ENCODE results near the gene JAKMIP2. TPM values are rescaled to one million over a fixed set of nuclear protein-coding genes. Genes with fewer than 3 reads are reported as not detected.
"Not testable (repeated sequence)": the region's sequence is repeated elsewhere in the genome, so short reads cannot be mapped to it uniquely, and the experiment has no call there.

JAKMIP2 gene
- polyA plus RNA-seq, 2 donors: 0.10 to 0.20 TPM

GRCh38 chr5:147740864-147741263 is 41.7 kb downstream of the JAKMIP2 start:
- no peaks in the 10 kb centered on the region for H3K36me3 ChIP-seq (ENCODE audit: control insufficient read depth in 2 of 2, insufficient read depth in 2 of 2, low read length in 1 of 2)
- H3K4me3 ChIP-seq (ENCODE audit: low read depth in 1 of 2, low read length in 2 of 2): no peak overlapping the region
- no peaks in the 10 kb centered on the region for H3K27me3 ChIP-seq (ENCODE audit: control insufficient read depth in 1 of 2, insufficient read depth in 2 of 2, low read length in 2 of 2)
- no peak overlapping the region for H3K27ac ChIP-seq (ENCODE audit: low read depth in 2 of 2, low read length in 1 of 2)
- H3K4me1 ChIP-seq (ENCODE audit: control insufficient read depth in 2 of 2, insufficient read depth in 2 of 2, low read length in 1 of 2): no peaks in the 10 kb centered on the region
- WGBS, 2 donors: 98 to 99% methylated on average over 4 of the region's 4 CpGs
- H3K9me3 ChIP-seq (ENCODE audit: control insufficient read depth in 2 of 2, insufficient read depth in 1 of 2, low read depth in 1 of 2, low read length in 1 of 2): no peaks in the 10 kb centered on the region

GRCh38 chr5:147737921-147738320 is 44.6 kb downstream of the JAKMIP2 start:
- Histone ChIP-seq H3K9me3 (ENCODE audit: control insufficient read depth in 2 of 2, insufficient read depth in 1 of 2, low read depth in 1 of 2, low read length in 1 of 2) (no peaks in the 10 kb centered on the region), H3K4me3 (ENCODE audit: low read depth in 1 of 2, low read length in 2 of 2) (no peak overlapping the region), H3K36me3 (ENCODE audit: control insufficient read depth in 2 of 2, insufficient read depth in 2 of 2, low read length in 1 of 2) (no peaks in the 10 kb centered on the region), H3K4me1 (ENCODE audit: control insufficient read depth in 2 of 2, insufficient read depth in 2 of 2, low read length in 1 of 2) (no peaks in the 10 kb centered on the region), H3K27me3 (ENCODE audit: control insufficient read depth in 1 of 2, insufficient read depth in 2 of 2, low read length in 2 of 2) (no peaks in the 10 kb centered on the region), H3K27ac (ENCODE audit: low read depth in 2 of 2, low read length in 1 of 2) (no peak overlapping the region)
- WGBS, 2 donors: 32 to 45% methylated on average over 3 of the region's 3 CpGs

GRCh38 chr5:147735621-147736125 is 46.9 kb downstream of the JAKMIP2 start:
- Histone ChIP-seq H3K27ac (ENCODE audit: low read depth in 2 of 2, low read length in 1 of 2) (no peak overlapping the region), H3K4me3 (ENCODE audit: low read depth in 1 of 2, low read length in 2 of 2) (no peak overlapping the region), H3K9me3 (ENCODE audit: control insufficient read depth in 2 of 2, insufficient read depth in 1 of 2, low read depth in 1 of 2, low read length in 1 of 2) (no peaks in the 10 kb centered on the region), H3K27me3 (ENCODE audit: control insufficient read depth in 1 of 2, insufficient read depth in 2 of 2, low read length in 2 of 2) (no peaks in the 10 kb centered on the region), H3K4me1 (ENCODE audit: control insufficient read depth in 2 of 2, insufficient read depth in 2 of 2, low read length in 1 of 2) (no peaks in the 10 kb centered on the region), H3K36me3 (ENCODE audit: control insufficient read depth in 2 of 2, insufficient read depth in 2 of 2, low read length in 1 of 2) (no peaks in the 10 kb centered on the region)

GRCh38 chr5:147734894-147735293 is 47.6 kb downstream of the JAKMIP2 start:
- H3K36me3 ChIP-seq (ENCODE audit: control insufficient read depth in 2 of 2, insufficient read depth in 2 of 2, low read length in 1 of 2): no peaks in the 10 kb centered on the region
- no peaks in the 10 kb centered on the region for H3K27me3 ChIP-seq (ENCODE audit: control insufficient read depth in 1 of 2, insufficient read depth in 2 of 2, low read length in 2 of 2)
- H3K27ac ChIP-seq (ENCODE audit: low read depth in 2 of 2, low read length in 1 of 2): no peak overlapping the region
- H3K4me1 ChIP-seq (ENCODE audit: control insufficient read depth in 2 of 2, insufficient read depth in 2 of 2, low read length in 1 of 2): no peaks in the 10 kb centered on the region
- H3K4me3 ChIP-seq (ENCODE audit: low read depth in 1 of 2, low read length in 2 of 2): no peak overlapping the region
- no peaks in the 10 kb centered on the region for H3K9me3 ChIP-seq (ENCODE audit: control insufficient read depth in 2 of 2, insufficient read depth in 1 of 2, low read depth in 1 of 2, low read length in 1 of 2)
- 55 to 59% methylated on average over 4 of the region's 4 CpGs for WGBS, 2 donors

GRCh38 chr5:147733075-147733474 is 49.5 kb downstream of the JAKMIP2 start:
- Histone ChIP-seq H3K9me3 (ENCODE audit: control insufficient read depth in 2 of 2, insufficient read depth in 1 of 2, low read depth in 1 of 2, low read length in 1 of 2) (no peaks in the 10 kb centered on the region), H3K27ac (ENCODE audit: low read depth in 2 of 2, low read length in 1 of 2) (no peak overlapping the region), H3K4me3 (ENCODE audit: low read depth in 1 of 2, low read length in 2 of 2) (no peak overlapping the region), H3K4me1 (ENCODE audit: control insufficient read depth in 2 of 2, insufficient read depth in 2 of 2, low read length in 1 of 2) (no peaks in the 10 kb centered on the region), H3K27me3 (ENCODE audit: control insufficient read depth in 1 of 2, insufficient read depth in 2 of 2, low read length in 2 of 2) (no peaks in the 10 kb centered on the region), H3K36me3 (ENCODE audit: control insufficient read depth in 2 of 2, insufficient read depth in 2 of 2, low read length in 1 of 2) (no peaks in the 10 kb centered on the region)
- 73% methylated on average over 1 of the region's 1 CpG for WGBS, 2 donors

- H3K27me3 ChIP-seq (ENCODE audit: control insufficient read depth in 1 of 2, insufficient read depth in 2 of 2, low read length in 2 of 2): no peaks in the 10 kb centered on the region
- H3K4me3 ChIP-seq (ENCODE audit: low read depth in 1 of 2, low read length in 2 of 2): no peak overlapping the region
- H3K4me1 ChIP-seq (ENCODE audit: control insufficient read depth in 2 of 2, insufficient read depth in 2 of 2, low read length in 1 of 2): no peaks in the 10 kb centered on the region
- no peaks in the 10 kb centered on the region for H3K36me3 ChIP-seq (ENCODE audit: control insufficient read depth in 2 of 2, insufficient read depth in 2 of 2, low read length in 1 of 2)
- H3K27ac ChIP-seq (ENCODE audit: low read depth in 2 of 2, low read length in 1 of 2): no peak overlapping the region
- 57 to 58% methylated on average over 4 of the region's 4 CpGs for WGBS, 2 donors
- no peaks in the 10 kb centered on the region for H3K9me3 ChIP-seq (ENCODE audit: control insufficient read depth in 2 of 2, insufficient read depth in 1 of 2, low read depth in 1 of 2, low read length in 1 of 2)
Observed at GRCh38 chr5:147732291-147732883, 50.1 kb downstream of the JAKMIP2 start.

GRCh38 chr5:147731431-147732290 is 50.9 kb downstream of the JAKMIP2 start:
- Histone ChIP-seq H3K4me1 (ENCODE audit: control insufficient read depth in 2 of 2, insufficient read depth in 2 of 2, low read length in 1 of 2) (no peaks in the 10 kb centered on the region), H3K27me3 (ENCODE audit: control insufficient read depth in 1 of 2, insufficient read depth in 2 of 2, low read length in 2 of 2) (no peaks in the 10 kb centered on the region), H3K36me3 (ENCODE audit: control insufficient read depth in 2 of 2, insufficient read depth in 2 of 2, low read length in 1 of 2) (no peaks in the 10 kb centered on the region), H3K9me3 (ENCODE audit: control insufficient read depth in 2 of 2, insufficient read depth in 1 of 2, low read depth in 1 of 2, low read length in 1 of 2) (no peaks in the 10 kb centered on the region), H3K27ac (ENCODE audit: low read depth in 2 of 2, low read length in 1 of 2) (no peak overlapping the region), H3K4me3 (ENCODE audit: low read depth in 1 of 2, low read length in 2 of 2) (no peak overlapping the region)
- 61 to 72% methylated on average over 7 of the region's 7 CpGs for WGBS, 2 donors

GRCh38 chr5:147727200-147727599 is 55.3 kb downstream of the JAKMIP2 start:
- 70 to 91% methylated on average over 1 of the region's 1 CpG for WGBS, 2 donors
- no peaks in the 10 kb centered on the region for H3K27me3 ChIP-seq (ENCODE audit: control insufficient read depth in 1 of 2, insufficient read depth in 2 of 2, low read length in 2 of 2)
- H3K27ac ChIP-seq (ENCODE audit: low read depth in 2 of 2, low read length in 1 of 2): no peak overlapping the region
- no peaks in the 10 kb centered on the region for H3K9me3 ChIP-seq (ENCODE audit: control insufficient read depth in 2 of 2, insufficient read depth in 1 of 2, low read depth in 1 of 2, low read length in 1 of 2)
- H3K36me3 ChIP-seq (ENCODE audit: control insufficient read depth in 2 of 2, insufficient read depth in 2 of 2, low read length in 1 of 2): no peaks in the 10 kb centered on the region
- H3K4me1 ChIP-seq (ENCODE audit: control insufficient read depth in 2 of 2, insufficient read depth in 2 of 2, low read length in 1 of 2): no peaks in the 10 kb centered on the region
- H3K4me3 ChIP-seq (ENCODE audit: low read depth in 1 of 2, low read length in 2 of 2): no peak overlapping the region

GRCh38 chr5:147721191-147721960 is 61.2 kb downstream of the JAKMIP2 start:
- 87 to 91% methylated on average over 24 to 31 of the region's 38 CpGs for WGBS, 2 donors
- H3K27ac ChIP-seq (ENCODE audit: low read depth in 2 of 2, low read length in 1 of 2); H3K9me3 ChIP-seq (ENCODE audit: control insufficient read depth in 2 of 2, insufficient read depth in 1 of 2, low read depth in 1 of 2, low read length in 1 of 2); H3K4me1 ChIP-seq (ENCODE audit: control insufficient read depth in 2 of 2, insufficient read depth in 2 of 2, low read length in 1 of 2); H3K36me3 ChIP-seq (ENCODE audit: control insufficient read depth in 2 of 2, insufficient read depth in 2 of 2, low read length in 1 of 2); H3K4me3 ChIP-seq (ENCODE audit: low read depth in 1 of 2, low read length in 2 of 2); H3K27me3 ChIP-seq (ENCODE audit: control insufficient read depth in 1 of 2, insufficient read depth in 2 of 2, low read length in 2 of 2): not testable (repeated sequence)
